H1 (cell line): ENCODE measurements around the gene TNPO3. TPM values are rescaled to one million over a fixed set of nuclear protein-coding genes. Genes with fewer than 3 reads are reported as not detected.

Experiments
- CTCF ChIA-PET: fragments of 300-600 bp; sonication (Branson Sonifier 250); formaldehyde crosslinking; loops from one replicate; lab custom pipeline; 2021; ENCODE audit not compliant: partially characterized antibody; lab: Charles Lee
- POLR2A ChIA-PET: fragments of 300-600 bp; sonication (Branson Sonifier 250); formaldehyde crosslinking; loops from one replicate; lab custom pipeline; 2021; ENCODE audit warnings: inconsistent platforms; ENCODE audit not compliant: partially characterized antibody; lab: Charles Lee
- DNase-seq, 2 experiments: peaks; one replicate each; pipeline versions ENCODE4 v3.0.0 to v3.0.0-alpha.2; 2010 to 2022; ENCODE audit warnings: low spot score in 2 of 2, low read depth in 1 of 2, mixed read lengths in 1 of 2
- FAIRE-seq: peaks from 2 replicates; lab custom pipeline; 2011; peaks lifted over from hg19 to GRCh38; lab: Jason Lieb, UNC
- H2AFZ ChIP-seq: 2 replicates; pipeline ENCODE4 v1.8.1; 2012; ENCODE audit warnings: low read length, inconsistent platforms
- H2AK5ac ChIP-seq: 2 replicates; pipeline ENCODE4 v1.6.1; 2013; ENCODE audit warnings: low read depth, low read length
- H2BK120ac ChIP-seq: replicated peaks from 2 replicates; pipeline ENCODE3; 2013; ENCODE audit warnings: low read depth, low read length, inconsistent platforms
- H2BK12ac ChIP-seq: 2 replicates; pipeline ENCODE4 v1.6.1; 2013; ENCODE audit warnings: low read depth, low read length
- H2BK15ac ChIP-seq: 2 replicates; pipeline ENCODE4 v1.6.1; 2013; ENCODE audit warnings: low read length
- H2BK20ac ChIP-seq: 2 replicates; pipeline ENCODE4 v1.6.1; 2013; ENCODE audit warnings: low read length
- H2BK5ac ChIP-seq: 2 replicates; pipeline ENCODE4 v1.6.1; 2013; ENCODE audit warnings: low read depth, low read length
- H3K14ac ChIP-seq: 2 replicates; pipeline ENCODE4 v1.6.1; 2013; ENCODE audit warnings: inconsistent platforms; ENCODE audit not compliant: insufficient read length
- H3K18ac ChIP-seq: 2 replicates; pipeline ENCODE4 v1.6.1; 2013; ENCODE audit warnings: low read length; ENCODE audit errors: extremely low read depth
- H3K23ac ChIP-seq: 2 replicates; pipeline ENCODE4 v1.6.1; 2013; ENCODE audit warnings: inconsistent platforms; ENCODE audit not compliant: insufficient read length
- H3K23me2 ChIP-seq: 2 replicates; pipeline ENCODE4 v1.6.1; 2013; ENCODE audit warnings: low read depth, low read length
- H3K27ac ChIP-seq: 2 replicates; pipeline ENCODE4 v1.6.1; 2011; ENCODE audit warnings: low read depth, low read length, inconsistent platforms
- H3K27me3 ChIP-seq, 4 experiments: replicated peaks in 1 of 4; 1 replicate in 1 of 4; 2 replicates in 3 of 4; pipeline versions ENCODE4 v1.6.1 to v1.8.1; 2011 to 2013; ENCODE audit warnings: low read length in 3 of 4, mild to moderate bottlenecking in 3 of 4, inconsistent platforms in 2 of 4, mixed read lengths in 2 of 4, moderate library complexity in 1 of 4; ENCODE audit not compliant: control insufficient read depth in 3 of 4, insufficient read depth in 3 of 4; ENCODE audit errors: extremely low read depth in 1 of 4
- H3K36me3 ChIP-seq, 4 experiments: 2 replicates each; pipeline versions ENCODE4 v1.6.1 to v1.8.1; 2011 to 2013; ENCODE audit warnings: mild to moderate bottlenecking in 4 of 4, low read length in 3 of 4, moderate library complexity in 2 of 4, control low read depth in 1 of 4, inconsistent platforms in 1 of 4; ENCODE audit not compliant: insufficient read depth in 4 of 4, control insufficient read depth in 2 of 4
- H3K4ac ChIP-seq: replicated peaks from 2 replicates; pipeline ENCODE3; 2013; ENCODE audit warnings: low read length, low read depth, mixed read lengths, inconsistent platforms; ENCODE audit not compliant: insufficient read length
- H3K4me1 ChIP-seq, 4 experiments: replicated peaks in 1 of 4; 1 replicate in 1 of 4; 2 replicates in 3 of 4; pipeline versions ENCODE4 v1.6.1 to v1.8.1; 2011 to 2013; ENCODE audit warnings: low read length in 3 of 4, inconsistent platforms in 2 of 4, mixed read lengths in 1 of 4; ENCODE audit not compliant: insufficient read depth in 4 of 4, control insufficient read depth in 3 of 4
- H3K4me2 ChIP-seq, 2 experiments: 2 replicates each; pipeline versions ENCODE4 v1.6.1 to v1.8.1; 2011 to 2013; ENCODE audit warnings: low read depth in 2 of 2, low read length in 2 of 2, control low read depth in 1 of 2, inconsistent platforms in 1 of 2, mild to moderate bottlenecking in 1 of 2; ENCODE audit not compliant: insufficient read depth in 1 of 2
- H3K4me3 ChIP-seq, 4 experiments: fragments of 200-600, 300-600 bp in 1 of 4; sonication (generic), shearing (Covaris generic), sonication (Bioruptor Twin) in 1 of 4; 2 replicates each; pipeline versions ENCODE4 v1.5.1 to v1.8.1; 2011 to 2016; ENCODE audit warnings: low read length in 4 of 4, low read depth in 3 of 4, control low read depth in 2 of 4, inconsistent platforms in 2 of 4, mild to moderate bottlenecking in 2 of 4, mixed read lengths in 1 of 4, moderate library complexity in 1 of 4; ENCODE audit not compliant: insufficient read depth in 2 of 4; ENCODE audit errors: extremely low read depth in 1 of 4
- H3K56ac ChIP-seq: replicated peaks from 2 replicates; pipeline ENCODE3; 2013; ENCODE audit warnings: low read depth, mild to moderate bottlenecking, mixed read lengths, low read length, inconsistent platforms; ENCODE audit not compliant: insufficient read length
- H3K79me1 ChIP-seq: 2 replicates; pipeline ENCODE4 v1.6.1; 2013; ENCODE audit warnings: low read depth, low read length, control low read depth
- H3K79me2 ChIP-seq, 2 experiments: 2 replicates each; pipeline versions ENCODE4 v1.6.1 to v1.8.1; 2012 to 2013; ENCODE audit warnings: low read length in 2 of 2, mild to moderate bottlenecking in 2 of 2, inconsistent platforms in 1 of 2; ENCODE audit not compliant: insufficient read depth in 2 of 2, control insufficient read depth in 1 of 2
- H3K9ac ChIP-seq, 4 experiments: replicated peaks in 1 of 4; 1 replicate in 1 of 4; 2 replicates in 3 of 4; pipeline versions ENCODE4 v1.6.1 to v1.8.1; 2011 to 2013; ENCODE audit warnings: low read depth in 3 of 4, low read length in 3 of 4, control low read depth in 2 of 4, mild to moderate bottlenecking in 2 of 4, moderate library complexity in 2 of 4, inconsistent platforms in 1 of 4; ENCODE audit errors: extremely low read depth in 1 of 4
- H3K9me3 ChIP-seq, 2 experiments: 2 replicates each; pipeline versions ENCODE4 v1.6.1 to v1.8.1; 2012 to 2013; ENCODE audit warnings: mild to moderate bottlenecking in 2 of 2, moderate library complexity in 2 of 2, control low read depth in 1 of 2, inconsistent platforms in 1 of 2, low read depth in 1 of 2, low read length in 1 of 2, mixed read lengths in 1 of 2; ENCODE audit not compliant: insufficient read depth in 2 of 2
- H4K20me1 ChIP-seq, 2 experiments: replicated peaks in 1 of 2; 2 replicates each; pipeline versions ENCODE3 to v1.8.1; 2011 to 2013; ENCODE audit warnings: inconsistent platforms in 2 of 2, low read length in 2 of 2, mild to moderate bottlenecking in 1 of 2; ENCODE audit not compliant: insufficient read depth in 2 of 2, control insufficient read depth in 1 of 2
- H4K5ac ChIP-seq: 2 replicates; pipeline ENCODE4 v1.6.1; 2013; ENCODE audit warnings: low read length, low read depth, mixed read lengths, inconsistent platforms; ENCODE audit not compliant: insufficient read length
- H4K8ac ChIP-seq: 2 replicates; pipeline ENCODE4 v1.8.0; 2013; ENCODE audit warnings: mild to moderate bottlenecking, moderate library complexity, low read length, inconsistent platforms; ENCODE audit not compliant: insufficient read depth; ENCODE audit errors: extremely low read depth
- H4K91ac ChIP-seq: replicated peaks from 2 replicates; pipeline ENCODE3; 2013; ENCODE audit warnings: low read length, mixed read lengths, inconsistent platforms; ENCODE audit not compliant: insufficient read length
- ASH2L ChIP-seq: fragments of 200-600, 300-600 bp; sonication (generic); IDR thresholded peaks from one replicate; pipeline ENCODE4 v1.7.1; 2017; ENCODE audit warnings: low read length
- CBX8 ChIP-seq: fragments of 300-800, 300-1000 bp; sonication (generic); IDR thresholded peaks from 2 replicates; pipeline ENCODE4 v1.7.1; 2016; ENCODE audit warnings: low read depth, low read length, borderline replicate concordance
- NANOG ChIP-seq: IDR thresholded peaks from 2 replicates; pipeline ENCODE4 v1.6.1; 2011; ENCODE audit warnings: low read length, low read depth, mild to moderate bottlenecking, inconsistent platforms; ENCODE audit not compliant: insufficient read depth, poor library complexity, severe bottlenecking
- SP2 ChIP-seq: IDR thresholded peaks from 2 replicates; pipeline ENCODE4 v1.6.1; 2012; ENCODE audit warnings: mild to moderate bottlenecking, low read length, inconsistent platforms
- SUZ12 ChIP-seq: fragments of 200-600 bp; sonication (generic); IDR thresholded peaks from 2 replicates; pipeline ENCODE4 v1.6.1; 2012; ENCODE audit warnings: mild to moderate bottlenecking, inconsistent platforms, low read length, moderate library complexity, mixed read lengths
- TCF12 ChIP-seq: IDR thresholded peaks from 2 replicates; pipeline ENCODE4 v1.6.1; 2011; ENCODE audit warnings: low read depth, mild to moderate bottlenecking, low read length
- WGBS, 2 experiments: shearing (Covaris generic) in 1 of 2; methylation state at CpG; one replicate each; pipeline versions ENCODE4 v1.1.6 to v1.1.7; 2013 to 2015; ENCODE audit warnings: low lambda C conversion rate in 2 of 2, mixed read lengths in 2 of 2, inconsistent platforms in 1 of 2, low coverage in 1 of 2, missing lambda C conversion rate in 1 of 2; ENCODE audit not compliant: insufficient replicate concordance in 2 of 2, insufficient coverage in 1 of 2, insufficient read length in 1 of 2; ENCODE audit errors: extremely low coverage in 1 of 2, missing lambda C conversion rate in 1 of 2; 5-methylcytosine and 5-hydroxymethylcytosine counted together
- polyA plus RNA-seq, 7 experiments: library from polyadenylated mRNA; depleted of rRNA in 3 of 7; stranded (reverse) in 5 of 7; unstranded in 2 of 7; fragments of >200 nt in 5 of 7; fragments of 200-250 nt in 2 of 7; gene quantifications; 1 replicate in 5 of 7; 2 replicates in 1 of 7; 4 replicates in 1 of 7; pipeline versions ENCODE4 v1.2.1 to v1.2.3, GENCODE V29; 2011 to 2013; ENCODE audit warnings: missing spikeins in 2 of 7, mixed read lengths in 2 of 7
- total RNA-seq: library from RNA; stranded (reverse); fragmentation: NEBNext Ultra II Directional; extraction: Animal tissue kit (Norgen Biotek cat#: 25700); gene quantifications from 2 replicates; pipeline ENCODE4 v1.2.1, GENCODE V29; 2021

TNPO3 gene
- total and polyA plus RNA-seq, 2 of the 8 experiments (the other 6 are each of a cell fraction or from before 2014, with no cell fraction given), result 67.6 to 99.2 TPM

- no peak overlapping the region for H4K5ac ChIP-seq
- H2BK12ac ChIP-seq, result no peak overlapping the region
- H2AFZ ChIP-seq, result no peak overlapping the region
- H3K14ac ChIP-seq, result no peak overlapping the region
- H3K27me3 ChIP-seq, result no peaks in the 10 kb centered on the region
- no peak for DNase-seq
- H2BK20ac ChIP-seq, result no peak overlapping the region
- WGBS, 2 experiments, result 97% methylated on average over 2 of the region's 2 CpGs; no CpG with 5 or more reads in 1 of the 2 experiments
- H3K23me2 ChIP-seq, result no peaks in the 10 kb centered on the region
- no peak overlapping the region for H3K4me3 ChIP-seq
- no peaks in the 10 kb centered on the region for H3K36me3 ChIP-seq
- no peak overlapping the region for H2BK120ac ChIP-seq
- no peak overlapping the region for H4K91ac ChIP-seq
- ChIA-PET POLR2A (interaction anchor here (2.4 kb wide), 1 partner anchor 20 kb away, joined by 9 read pairs; the partner anchor contains the start of gene TNPO3), CTCF (interaction anchor here (1.0 to 1.4 kb wide), 2 partner anchors 16 to 750 kb away, joined by 3 to 5 read pairs; no protein-coding TSS in a partner anchor)
- H2BK5ac ChIP-seq, result no peak overlapping the region
- no peak overlapping the region for H2BK15ac ChIP-seq
- FAIRE-seq, result no peak
- H4K20me1 ChIP-seq, result no peaks in the 10 kb centered on the region
- no peak overlapping the region for H3K4ac ChIP-seq
- H3K9me3 ChIP-seq, result no peaks in the 10 kb centered on the region; a peak in 1 of 4 replicates
- no peak overlapping the region for H4K8ac ChIP-seq
- H3K4me1 ChIP-seq, result no peaks in the 10 kb centered on the region
- H3K27ac ChIP-seq, result no peak overlapping the region
- no peaks in the 10 kb centered on the region for H3K79me2 ChIP-seq
- H3K79me1 ChIP-seq, result no peaks in the 10 kb centered on the region
- H3K4me2 ChIP-seq, result no peak overlapping the region
- no peak overlapping the region for H3K23ac ChIP-seq
- no peak overlapping the region for H3K56ac ChIP-seq
- no peak overlapping the region for H3K9ac ChIP-seq
- no peak overlapping the region for H2AK5ac ChIP-seq
- TF ChIP-seq NANOG (no peak), TCF12 (no peak), SUZ12 (no peak), ASH2L (no peak), CBX8 (no peak), SP2 (no peak)
- TF ChIP-seq, all 59 proteins: peak for 0
- no peak overlapping the region for H3K18ac ChIP-seq
Measured at GRCh38 chr7:129074994-129075393, 20.1 kb upstream of the TNPO3 start.
